ENCODE measurements around the gene TMEM179. TPM values are rescaled to one million over a fixed set of nuclear protein-coding genes. Genes with fewer than 3 reads are reported as not detected.

Gene TMEM179
- total and polyA plus RNA-seq, 2 of the 8 experiments (the other 6 are each of a cell fraction or from before 2014, with no cell fraction given), result 2.9 to 4.0 TPM

- DNase-seq (ENCODE audit: low read depth in 1 of 2, low spot score in 2 of 2) (no peak), FAIRE-seq (no peak)
- no peaks in the 10 kb centered on the region for H4K20me1 ChIP-seq (replicated peaks in 1 of 2; ENCODE audit: control insufficient read depth in 1 of 2, insufficient read depth in 2 of 2, low read length in 2 of 2)
- no peak overlapping the region for H3K4me2 ChIP-seq (ENCODE audit: insufficient read depth in 1 of 2, low read depth in 2 of 2, low read length in 2 of 2)
- POLR2A ChIA-PET (ENCODE audit: partially characterized antibody), result interaction anchor here (1.5 kb wide), 1 partner anchor 8 kb away, joined by 3 read pairs; no protein-coding TSS in a partner anchor
- no peak overlapping the region for H3K4ac ChIP-seq (replicated peaks; ENCODE audit: insufficient read length, low read depth, low read length)
- no peak overlapping the region for H3K18ac ChIP-seq (ENCODE audit: extremely low read depth, low read length)
- H3K36me3 ChIP-seq (ENCODE audit: control insufficient read depth in 2 of 4, insufficient read depth in 4 of 4, low read length in 3 of 4), result no peaks in the 10 kb centered on the region
- H2BK12ac ChIP-seq (ENCODE audit: low read depth, low read length), result no peak overlapping the region
- no peak overlapping the region for H2BK15ac ChIP-seq (ENCODE audit: low read length)
- no peaks in the 10 kb centered on the region; a peak in 1 of 7 replicates for H3K4me1 ChIP-seq (replicated peaks in 1 of 4; ENCODE audit: control insufficient read depth in 3 of 4, insufficient read depth in 4 of 4, low read length in 3 of 4)
- H3K9me3 ChIP-seq (ENCODE audit: insufficient read depth in 2 of 2, low read depth in 1 of 2, low read length in 1 of 2), result no peaks in the 10 kb centered on the region
- H2BK120ac ChIP-seq (replicated peaks; ENCODE audit: low read depth, low read length), result no peak overlapping the region
- 88% methylated on average over 7 of the region's 9 CpGs; no CpG with 5 or more reads in 1 of the 2 experiments for WGBS, 2 experiments (ENCODE audit: extremely low coverage in 1 of 2, insufficient coverage in 1 of 2, insufficient read length in 1 of 2, insufficient replicate concordance in 2 of 2, low coverage in 1 of 2, low lambda C conversion rate in 2 of 2, missing lambda C conversion rate in 1 of 2)
- H3K9ac ChIP-seq (replicated peaks in 1 of 4; ENCODE audit: extremely low read depth in 1 of 4, low read depth in 3 of 4, low read length in 3 of 4), result no peak overlapping the region
- no peaks in the 10 kb centered on the region for H3K27me3 ChIP-seq (replicated peaks in 1 of 4; ENCODE audit: control insufficient read depth in 3 of 4, extremely low read depth in 1 of 4, insufficient read depth in 3 of 4, low read length in 3 of 4)
- H4K8ac ChIP-seq (ENCODE audit: extremely low read depth, insufficient read depth, low read length), result peak overlapping the region; percentile 79; the same call in 1 of the 2 replicates
- no peak overlapping the region for H2BK5ac ChIP-seq (ENCODE audit: low read depth, low read length)
- TF ChIP-seq CHD2 (IDR thresholded peaks at IDR 0.05; ENCODE audit: low read length) (no peak), HDAC6 (IDR thresholded peaks at IDR 0.05; ENCODE audit: low read depth, low read length) (no peak), NANOG (IDR thresholded peaks at IDR 0.05; ENCODE audit: insufficient read depth, low read depth, low read length, poor library complexity, severe bottlenecking) (no peak), JUN (IDR thresholded peaks at IDR 0.05; ENCODE audit: low read depth, low read length) (no peak), SIRT6 (IDR thresholded peaks at IDR 0.05; ENCODE audit: low read length) (no peak), TAF7 (optimal IDR thresholded peaks at IDR 0.05; ENCODE audit: borderline replicate concordance, low read depth, low read length) (no peak), RFX5 (IDR thresholded peaks at IDR 0.05; ENCODE audit: borderline replicate concordance, low read depth, low read length) (no peak), EGR1 (IDR thresholded peaks at IDR 0.05; ENCODE audit: borderline replicate concordance, low read depth, low read length) (no peak)
- H3K23ac ChIP-seq (ENCODE audit: insufficient read length), result no peak overlapping the region
- H3K27ac ChIP-seq (ENCODE audit: low read depth, low read length), result no peak overlapping the region
- H3K4me3 ChIP-seq (ENCODE audit: extremely low read depth in 1 of 4, insufficient read depth in 2 of 4, low read depth in 3 of 4, low read length in 4 of 4), result no peak overlapping the region
- no peak overlapping the region for H4K5ac ChIP-seq (ENCODE audit: insufficient read length, low read depth, low read length)
- no peaks in the 10 kb centered on the region for H3K79me1 ChIP-seq (ENCODE audit: low read depth, low read length)
- H2AFZ ChIP-seq (ENCODE audit: low read length), result no peak overlapping the region
- H3K23me2 ChIP-seq (ENCODE audit: low read depth, low read length), result no peaks in the 10 kb centered on the region
- no peak overlapping the region for H3K14ac ChIP-seq (ENCODE audit: insufficient read length)
- H2BK20ac ChIP-seq (ENCODE audit: low read length), result no peak overlapping the region
- CTCF ChIA-PET (ENCODE audit: partially characterized antibody), result interaction anchor here (0.7 to 2.1 kb wide), 8 partner anchors 9 to 478 kb away, joined by 3 to 18 read pairs (median 3); no protein-coding TSS in a partner anchor
- no peak overlapping the region for H3K56ac ChIP-seq (replicated peaks; ENCODE audit: insufficient read length, low read depth, low read length)
- no peak overlapping the region for H2AK5ac ChIP-seq (ENCODE audit: low read depth, low read length)
- H3K79me2 ChIP-seq (ENCODE audit: control insufficient read depth in 1 of 2, insufficient read depth in 2 of 2, low read length in 2 of 2), result no peaks in the 10 kb centered on the region
- H4K91ac ChIP-seq (replicated peaks; ENCODE audit: insufficient read length, low read length), result no peak overlapping the region
Measured at GRCh38 chr14:104573930-104574329, 30.6 kb downstream of the TMEM179 start.

Measured in H1 (cell line).